Activated T-helper 9 cell treated with anti-CD3 and anti-CD28 coated beads, Interleukin-2, amount 50 U/mL, for 16 hours (primary cell): ENCODE measurements around the gene PLGLB2.
"Not testable (repeated sequence)": the region's sequence is repeated elsewhere in the genome, so short reads cannot be mapped to it uniquely, and the experiment has no call there.

Experiments
- DNase-seq: peaks from one replicate; pipeline ENCODE4 v3.0.0-alpha.2; 2020; ENCODE audit warnings: low read depth

Gene PLGLB2

GRCh38 chr2:87747791-87748190, at the start of gene PLGLB2:
TSS of gene PLGLB2 (plus strand) at chr2:87748087. CDS start at chr2:87748154, 67 bp downstream.
- not testable (repeated sequence) for DNase-seq

GRCh38 chr2:87704572-87705323, 43.1 kb upstream of the PLGLB2 start:
- DNase-seq = not testable (repeated sequence)

- not testable (repeated sequence) for DNase-seq
Observed at GRCh38 chr2:87708368-87708767, 39.5 kb upstream of the PLGLB2 start.

GRCh38 chr2:87727940-87728599, 19.8 kb upstream of the PLGLB2 start:
- DNase-seq = not testable (repeated sequence)

GRCh38 chr2:87740928-87741327, 7.0 kb upstream of the PLGLB2 start:
- not testable (repeated sequence) for DNase-seq

GRCh38 chr2:87742393-87743108, 5.3 kb upstream of the PLGLB2 start:
- not testable (repeated sequence) for DNase-seq

- not testable (repeated sequence) for DNase-seq
Observed at GRCh38 chr2:87743638-87744037, 4.2 kb upstream of the PLGLB2 start.

- not testable (repeated sequence) for DNase-seq
Observed at GRCh38 chr2:87745353-87745951, 2.4 kb upstream of the PLGLB2 start.

- DNase-seq = not testable (repeated sequence)
Observed at GRCh38 chr2:87748524-87748923, 637 bp downstream of the PLGLB2 start.

GRCh38 chr2:87750560-87750959, 2.7 kb downstream of the PLGLB2 start:
- not testable (repeated sequence) for DNase-seq

GRCh38 chr2:87754759-87755158, 6.9 kb downstream of the PLGLB2 start:
- DNase-seq = not testable (repeated sequence)
